GM18519 (cell line): ENCODE data around the gene CPTP.

Source experiments
- ATAC-seq: cut with Tn5 transposase; IDR thresholded peaks from one replicate; pipeline ENCODE4 v1.9.1; 2021; ENCODE audit warnings: mild to moderate bottlenecking, moderate library complexity; ENCODE audit not compliant: unreplicated experiment, low FRiP score

Gene CPTP

DNA sequence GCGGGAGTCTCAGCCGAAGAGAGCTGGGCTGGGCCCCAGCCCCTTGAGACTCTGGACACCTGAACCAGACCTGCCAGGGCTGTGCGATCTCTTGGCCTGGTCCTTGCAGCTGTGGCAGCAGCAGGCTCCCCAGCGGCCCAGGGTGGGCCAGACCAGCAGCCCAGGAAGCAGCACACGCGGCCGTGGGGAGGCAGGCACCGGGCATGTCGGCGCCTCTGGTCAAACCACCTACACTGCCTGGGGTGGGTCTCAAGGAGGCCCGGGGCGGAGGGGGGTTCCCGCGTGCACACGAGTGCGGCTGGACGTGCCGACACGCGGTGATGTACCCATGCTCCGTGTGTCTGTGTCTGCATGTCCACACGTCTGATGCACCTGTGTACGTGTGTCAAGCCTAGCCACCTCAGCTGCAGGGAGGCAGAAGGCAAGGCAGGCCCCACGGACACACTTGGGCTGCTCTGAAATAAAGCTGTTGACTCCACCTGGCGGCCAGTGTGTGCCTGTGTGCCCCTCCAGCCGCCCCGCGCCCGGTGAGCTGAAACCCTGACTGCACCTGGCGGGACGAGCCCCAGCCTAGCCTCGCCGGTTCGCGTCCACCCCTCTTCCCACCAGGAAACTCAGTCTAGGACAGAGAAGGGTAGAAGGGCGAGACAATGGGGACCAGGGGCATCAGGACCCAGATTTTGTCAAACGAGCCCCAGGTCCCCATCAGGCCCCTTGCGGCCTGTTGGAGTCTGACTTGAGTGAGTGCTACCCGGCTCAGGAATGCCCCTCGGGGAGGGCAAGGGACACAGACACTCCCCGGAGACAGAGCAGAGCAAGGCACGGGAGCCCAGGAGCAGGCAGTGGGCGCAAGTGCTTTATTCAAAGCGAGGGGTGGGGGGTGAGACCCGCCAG lies 32.8 kb upstream of the CPTP start:
- no peak for ATAC-seq

GRCh38 chr1:1292442-1292779 lies 32.2 kb upstream of the CPTP start:
- no peak for ATAC-seq

- no peak for ATAC-seq
These were observed 31.8 kb upstream of the CPTP start for GRCh38 chr1:1292851-1293250.

DNA sequence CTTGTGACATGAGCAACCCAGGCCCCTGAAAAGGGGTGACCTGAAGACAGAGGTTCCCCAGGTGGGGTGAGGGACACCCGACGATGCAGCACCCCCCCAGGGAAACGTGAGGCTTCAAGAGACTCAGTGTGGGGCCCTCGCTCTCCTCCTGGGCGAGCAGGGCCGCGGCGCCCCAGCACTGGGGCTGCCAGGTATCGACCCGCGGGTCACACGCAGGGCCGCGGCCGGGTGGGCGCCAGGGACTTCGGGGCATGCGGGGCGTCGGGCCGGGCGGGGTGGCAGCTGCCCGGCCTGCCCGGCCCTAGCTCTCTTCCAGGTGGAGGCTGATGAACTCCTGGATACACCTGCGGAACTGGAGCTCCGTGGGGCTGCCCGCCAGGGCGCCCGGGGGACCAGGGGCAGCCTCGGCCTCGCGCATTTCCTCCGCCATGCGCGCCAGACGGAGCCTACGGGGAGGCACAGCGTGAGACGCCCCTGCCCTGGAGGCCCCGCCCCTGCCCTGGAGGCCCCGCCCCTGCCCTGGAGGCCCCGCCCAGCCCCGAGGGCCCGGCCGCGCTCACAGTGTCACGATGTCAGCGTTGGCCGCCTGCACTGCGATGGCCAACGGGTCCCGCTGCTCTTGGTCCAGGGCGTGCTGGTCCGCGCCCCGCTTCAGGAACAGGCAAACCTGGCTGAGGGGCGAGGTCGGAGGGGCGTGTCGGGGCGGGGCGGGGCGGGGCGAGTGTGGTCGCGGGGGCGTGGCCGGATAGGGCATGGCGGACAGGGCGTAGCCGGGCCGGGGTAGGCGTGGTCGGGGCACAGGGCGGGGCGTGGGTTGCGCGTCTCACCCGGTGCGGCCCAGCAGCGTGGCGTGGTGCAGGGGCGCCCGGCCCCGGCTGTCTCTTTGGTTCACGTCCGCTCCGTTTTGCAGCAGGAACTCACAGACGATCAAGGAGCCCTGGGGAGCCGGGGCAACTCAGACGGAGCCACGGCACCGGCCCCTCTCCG lies 31.0 kb upstream of the CPTP start:
- ATAC-seq: no peak

- ATAC-seq: no peak
These were observed 30.2 kb upstream of the CPTP start for GRCh38 chr1:1294250-1294890.

DNA sequence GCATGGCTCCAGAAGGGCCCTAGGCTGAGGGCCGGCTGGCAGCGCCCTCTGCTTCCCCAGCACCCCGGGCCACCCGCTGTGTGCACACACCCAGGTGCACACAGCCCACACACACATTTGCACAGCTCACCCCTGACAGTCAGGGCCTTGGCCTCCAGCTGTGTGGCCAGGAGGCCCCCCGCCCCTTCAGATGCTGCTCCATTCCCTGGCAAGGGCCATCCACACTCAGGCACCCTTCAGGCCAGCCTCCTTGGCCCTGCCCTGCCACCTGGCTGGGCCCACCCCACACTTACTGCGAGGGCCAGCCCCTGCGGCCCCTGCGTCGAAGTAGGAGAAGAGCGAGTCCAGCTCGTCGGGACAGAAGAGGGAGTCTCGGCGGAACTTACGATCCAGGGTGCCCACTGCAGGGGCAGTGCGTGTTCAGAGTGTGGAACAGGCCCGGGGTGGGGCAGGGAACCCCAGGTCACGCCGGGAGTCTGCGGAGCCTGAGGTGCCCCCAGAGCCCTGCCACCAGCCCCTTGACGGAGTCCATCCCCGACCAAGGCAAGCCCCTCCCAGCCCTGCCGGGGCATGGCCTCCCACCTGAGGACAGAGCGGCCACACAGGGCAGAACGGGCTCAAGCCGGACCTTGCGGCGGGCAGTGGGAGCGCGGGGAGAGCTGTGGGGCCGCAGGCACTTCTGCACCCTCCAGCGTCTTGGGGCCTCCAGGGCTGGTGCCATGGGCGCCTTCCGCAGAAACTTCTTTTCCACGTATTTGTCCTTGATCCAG lies 29.3 kb upstream of the CPTP start:
- ATAC-seq: no peak

- ATAC-seq: no peak
These were observed 28.2 kb upstream of the CPTP start for GRCh38 chr1:1296070-1297061.

DNA sequence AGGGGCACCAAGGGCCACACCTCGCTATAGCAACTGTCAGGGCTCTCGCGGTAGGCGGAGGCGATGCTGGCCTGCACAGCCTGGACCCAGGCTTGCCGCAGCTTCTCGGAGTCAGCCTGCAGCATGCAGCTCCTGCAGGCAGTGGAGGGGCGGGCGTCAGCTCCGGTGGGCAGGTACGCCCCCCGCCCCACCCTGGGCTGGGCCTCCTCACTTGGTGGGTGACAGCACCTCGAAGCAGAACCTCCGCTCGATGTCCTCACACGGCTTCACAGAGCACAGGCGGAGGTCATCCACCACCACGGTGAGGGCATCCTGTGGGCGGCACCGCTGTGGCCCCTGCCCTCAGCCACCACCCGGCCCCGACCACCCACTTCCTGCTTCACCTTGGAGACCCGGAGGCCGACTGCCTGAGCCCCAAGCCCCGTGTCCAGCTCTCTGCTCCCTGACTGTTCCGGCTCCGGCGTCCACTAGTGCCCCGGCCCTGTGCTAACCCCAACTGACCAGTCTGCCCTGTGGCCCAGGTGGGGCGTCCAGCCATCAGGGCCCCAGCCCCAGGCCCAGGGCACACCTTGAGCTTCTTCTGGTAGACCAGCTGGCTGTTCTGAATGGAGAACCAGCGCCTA lies 26.7 kb upstream of the CPTP start:
- ATAC-seq: no peak

DNA sequence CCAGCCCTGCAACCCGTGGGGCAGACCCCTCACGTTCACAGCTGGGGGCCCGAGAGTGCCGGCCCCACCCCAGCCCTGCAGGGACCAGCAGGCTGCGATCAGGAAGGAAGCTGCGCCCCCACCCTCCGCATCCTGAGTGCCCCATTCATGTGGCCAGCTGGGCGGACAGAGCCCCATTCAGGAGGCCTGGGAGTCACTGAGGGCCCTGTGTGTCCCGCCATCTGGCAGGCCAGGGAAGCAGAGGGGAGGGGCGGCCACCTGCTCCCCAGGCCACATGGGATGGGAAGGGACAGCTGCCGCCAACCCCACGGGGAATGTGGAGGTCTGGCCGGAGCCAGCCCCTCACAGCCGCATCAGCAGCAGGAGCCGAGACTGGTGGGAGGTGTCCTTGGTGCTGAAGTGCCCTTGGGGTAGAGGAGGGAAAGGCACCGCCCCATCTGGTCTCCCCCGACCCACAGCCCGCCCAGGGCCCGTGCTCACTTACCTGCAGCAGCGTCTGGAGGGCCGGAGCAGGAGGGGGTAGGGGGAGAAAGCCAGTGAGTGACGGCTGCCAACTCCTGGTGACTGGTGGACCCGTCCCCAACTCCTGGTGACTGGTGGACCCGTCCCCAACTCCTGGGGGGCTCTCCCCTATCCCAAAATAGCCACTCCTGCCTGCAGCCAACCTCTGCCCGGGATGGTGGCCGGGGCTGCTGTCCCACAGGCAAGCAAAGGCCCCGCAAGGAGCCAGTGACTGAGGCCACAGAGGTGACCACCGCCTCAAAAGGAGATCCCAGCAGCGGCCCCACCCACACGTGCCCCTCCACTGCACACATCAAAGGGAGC lies 25.5 kb upstream of the CPTP start:
- no peak for ATAC-seq

- no peak for ATAC-seq
These were observed 24.8 kb upstream of the CPTP start for GRCh38 chr1:1299686-1300351.

GRCh38 chr1:1300352-1300739 lies 24.3 kb upstream of the CPTP start:
- ATAC-seq: no peak

DNA sequence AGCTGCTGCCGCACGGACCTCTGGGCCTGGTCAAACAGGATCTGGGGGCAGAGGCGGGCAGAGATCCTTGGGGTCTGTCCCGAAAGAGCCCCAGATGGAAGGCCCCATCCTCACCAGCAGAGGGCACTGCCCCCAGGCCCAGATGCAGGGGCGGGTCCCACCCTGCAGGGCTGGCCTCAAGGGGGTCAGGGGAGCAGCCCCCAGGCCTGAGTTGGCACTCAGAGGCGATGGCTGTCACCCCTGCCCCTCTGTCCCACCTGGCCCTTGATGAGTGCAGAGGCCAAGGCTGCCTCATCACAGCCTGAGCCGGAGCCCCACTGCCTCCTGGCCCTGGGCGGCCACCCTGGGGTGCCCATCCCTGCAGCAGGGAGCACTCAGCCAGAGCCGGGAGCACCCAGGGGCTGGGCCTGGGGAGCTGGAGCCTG lies 22.6 kb upstream of the CPTP start:
- ATAC-seq: no peak

DNA sequence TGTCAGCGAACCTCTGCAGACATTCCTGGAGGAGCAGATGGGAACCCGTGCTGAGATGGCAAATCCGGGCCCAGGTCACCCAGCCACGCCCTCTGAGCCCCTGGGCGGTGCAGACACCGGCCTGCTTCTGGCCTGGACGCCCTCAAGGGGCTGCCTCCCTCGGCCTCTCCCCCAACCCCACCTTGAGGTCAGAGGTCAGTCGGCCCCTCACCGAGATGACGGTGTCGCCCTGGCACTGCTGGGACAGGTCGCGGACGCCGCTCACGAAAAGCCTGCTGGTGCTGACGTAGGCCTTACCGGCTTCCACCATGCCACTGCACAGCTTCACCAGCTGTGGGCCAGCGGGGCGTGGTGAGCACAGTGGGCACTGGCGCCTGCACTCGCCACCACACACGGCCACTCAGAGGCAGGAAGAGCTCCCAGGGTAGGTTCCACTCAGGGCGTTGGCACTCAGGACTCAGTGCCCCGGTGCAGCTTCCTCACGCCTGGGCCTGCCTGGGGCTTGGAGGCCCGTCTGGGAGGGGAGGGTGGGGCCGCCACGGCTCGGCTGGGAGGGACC lies 21.6 kb upstream of the CPTP start:
- no peak for ATAC-seq

DNA sequence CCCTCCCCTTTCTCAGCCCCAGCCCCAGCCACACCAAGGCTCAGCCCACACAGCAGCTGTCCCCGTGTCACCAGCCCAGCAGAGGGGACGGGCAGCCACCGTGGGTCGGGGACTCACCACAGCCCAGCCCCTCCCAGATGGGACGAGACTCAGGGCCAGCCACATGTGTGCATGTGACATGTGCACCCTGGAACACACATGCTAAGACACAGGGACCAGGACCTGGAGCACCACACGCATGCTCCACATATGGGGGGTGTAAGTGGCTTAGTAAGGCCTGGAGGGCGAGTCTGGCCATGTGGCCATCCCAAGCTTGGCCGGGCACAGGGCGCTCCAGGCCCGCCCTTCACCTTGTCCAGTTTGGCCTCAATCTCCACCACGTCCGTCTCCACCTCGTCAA lies 20.9 kb upstream of the CPTP start:
- ATAC-seq: no peak

GRCh38 chr1:1304331-1305299 lies 20.0 kb upstream of the CPTP start:
- no peak for ATAC-seq
